HG03575 (cell line): ENCODE results near the gene ISL1.

Source experiments
- ATAC-seq: cut with Tn5 transposase; IDR thresholded peaks from one replicate; pipeline ENCODE4 v1.9.1; 2021; ENCODE audit not compliant: unreplicated experiment, insufficient number of reproducible peaks, low FRiP score; ENCODE audit errors: extremely low read depth

Gene ISL1

DNA sequence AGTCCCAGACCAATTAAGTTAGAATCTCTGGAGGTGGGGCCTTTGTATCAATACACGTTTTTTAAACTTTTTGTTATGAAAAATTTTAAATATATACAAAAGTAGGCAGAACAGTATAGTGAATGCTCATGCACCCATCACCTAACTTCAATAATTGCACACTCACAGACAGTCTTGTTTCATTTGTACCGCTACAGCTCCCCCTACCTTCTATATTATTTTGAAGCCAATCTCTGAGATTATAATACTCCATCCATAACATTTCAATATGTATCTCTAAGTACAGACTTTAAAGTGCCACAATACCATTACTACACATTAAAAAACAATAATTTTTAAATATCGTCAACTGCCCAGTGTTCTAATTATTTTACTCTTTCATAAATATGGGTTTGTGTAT lies 32.9 kb downstream of the ISL1 start:
- ATAC-seq: no peak

DNA sequence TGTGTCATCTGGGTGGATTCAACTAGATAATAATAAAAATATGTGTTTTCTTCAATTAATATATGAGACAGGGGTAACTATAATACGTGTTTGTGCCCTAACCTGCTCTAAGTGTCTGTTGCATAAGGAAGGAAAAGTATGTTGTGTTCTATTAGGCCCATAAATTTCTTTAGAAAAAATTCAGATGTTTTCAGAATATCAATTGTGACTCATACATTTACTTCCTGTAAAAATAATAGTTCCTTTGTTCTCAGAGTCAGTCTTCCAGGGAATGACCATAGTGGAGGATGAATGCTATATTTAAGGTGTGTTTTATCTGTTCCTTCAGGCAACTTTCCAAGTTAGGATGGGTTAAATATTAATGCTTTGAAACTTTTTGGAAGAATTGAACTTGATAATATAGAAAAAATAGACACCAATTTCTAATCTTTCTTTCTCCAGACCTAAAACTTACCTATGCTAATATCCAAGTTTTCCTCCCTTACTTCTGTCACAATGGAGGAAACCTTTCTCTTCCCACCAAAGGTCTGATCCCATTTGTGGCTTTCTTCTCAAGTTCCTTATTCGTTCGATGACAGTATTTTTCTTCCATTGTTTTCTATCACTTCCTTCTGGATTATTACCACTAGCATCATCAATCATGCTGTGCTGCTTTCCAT lies 49.9 kb downstream of the ISL1 start:
- ATAC-seq: no peak

DNA sequence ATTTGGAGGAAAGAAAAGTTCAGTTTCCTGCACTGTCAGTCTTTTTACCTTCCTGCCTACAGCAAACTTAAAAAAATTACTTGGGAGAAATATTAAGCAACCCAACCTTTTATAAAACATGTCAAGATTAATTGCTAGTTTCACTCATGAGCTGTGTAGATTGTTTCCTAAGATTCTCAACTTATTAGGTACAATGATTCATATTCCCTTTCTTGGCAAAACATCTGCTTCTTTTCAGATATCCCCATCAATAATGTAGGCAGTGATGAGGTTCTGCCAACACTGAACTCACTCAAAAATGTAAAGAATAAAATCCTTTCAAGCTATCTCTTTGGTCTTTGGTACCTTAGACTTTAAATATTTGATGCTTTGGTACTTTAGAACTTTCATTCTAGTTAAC lies 56.0 kb downstream of the ISL1 start:
- ATAC-seq: no peak
